ENCODE results near the gene SH2D6. TPM values are rescaled to one million over a fixed set of nuclear protein-coding genes. Genes with fewer than 3 reads are reported as not detected.
A peak's percentile ranks its signal among the peaks of the same experiment; 100 is the strongest.

The SH2D6 gene
- 0.64 TPM for total RNA-seq (ENCODE audit: unreplicated experiment)
- long read RNA-seq, result 0 reads

GRCh38 chr2:85418132-85419008, at the start of gene SH2D6:
Gene SH2D6 (plus strand): TSS chr2:85418714. CDS start chr2:85429466, 10,752 bp downstream.
- H3K36me3 Mint-ChIP-seq (ENCODE audit: unreplicated experiment), result no peaks in the 10 kb centered on the region
- H3K27ac Mint-ChIP-seq (ENCODE audit: unreplicated experiment), result peak within 1 kb of the TSS; percentile 92
- H3K4me3 Mint-ChIP-seq (ENCODE audit: unreplicated experiment), result peak within 1 kb of the TSS; percentile 81
- TF ChIP-seq CTCF (IDR thresholded peaks at IDR 0.05; ENCODE audit: partially characterized antibody, unreplicated experiment), result no peak
- H3K27me3 Mint-ChIP-seq (ENCODE audit: unreplicated experiment), result peaks cover 11% of the 10 kb centered on the region
- peak; percentile 91 for DNase-seq
- H3K9me3 Mint-ChIP-seq (ENCODE audit: unreplicated experiment), result peaks cover 10% of the 10 kb centered on the region
- H3K4me1 Mint-ChIP-seq (ENCODE audit: low read depth, unreplicated experiment), result peaks cover 31% of the 10 kb centered on the region

- Mint-ChIP-seq H3K36me3 (ENCODE audit: unreplicated experiment) (peaks cover 7% of the 10 kb centered on the region), H3K9me3 (ENCODE audit: unreplicated experiment) (no peaks in the 10 kb centered on the region), H3K27me3 (ENCODE audit: unreplicated experiment) (no peaks in the 10 kb centered on the region), H3K4me3 (ENCODE audit: unreplicated experiment) (no peak overlapping the region), H3K27ac (ENCODE audit: unreplicated experiment) (no peak overlapping the region), H3K4me1 (ENCODE audit: low read depth, unreplicated experiment) (no peaks in the 10 kb centered on the region)
- TF ChIP-seq CTCF (IDR thresholded peaks at IDR 0.05; ENCODE audit: partially characterized antibody, unreplicated experiment), result no peak
- no peak for DNase-seq
Measured at GRCh38 chr2:85368921-85369320, 49.6 kb upstream of the SH2D6 start.

- Mint-ChIP-seq H3K4me3 (ENCODE audit: unreplicated experiment) (no peak overlapping the region), H3K4me1 (ENCODE audit: low read depth, unreplicated experiment) (no peaks in the 10 kb centered on the region), H3K27ac (ENCODE audit: unreplicated experiment) (no peak overlapping the region), H3K36me3 (ENCODE audit: unreplicated experiment) (peaks cover 9% of the 10 kb centered on the region), H3K27me3 (ENCODE audit: unreplicated experiment) (no peaks in the 10 kb centered on the region), H3K9me3 (ENCODE audit: unreplicated experiment) (no peaks in the 10 kb centered on the region)
- no peak for TF ChIP-seq CTCF (IDR thresholded peaks at IDR 0.05; ENCODE audit: partially characterized antibody, unreplicated experiment)
- DNase-seq, result no peak
Measured at GRCh38 chr2:85369500-85369899, 49.0 kb upstream of the SH2D6 start.

- Mint-ChIP-seq H3K9me3 (ENCODE audit: unreplicated experiment) (no peaks in the 10 kb centered on the region), H3K36me3 (ENCODE audit: unreplicated experiment) (peaks cover 9% of the 10 kb centered on the region), H3K27me3 (ENCODE audit: unreplicated experiment) (no peaks in the 10 kb centered on the region), H3K4me1 (ENCODE audit: low read depth, unreplicated experiment) (no peaks in the 10 kb centered on the region), H3K4me3 (ENCODE audit: unreplicated experiment) (no peak overlapping the region), H3K27ac (ENCODE audit: unreplicated experiment) (no peak overlapping the region)
- no peak for DNase-seq
- no peak for TF ChIP-seq CTCF (IDR thresholded peaks at IDR 0.05; ENCODE audit: partially characterized antibody, unreplicated experiment)
Measured at GRCh38 chr2:85371045-85371444, 47.5 kb upstream of the SH2D6 start.

Data from glutamatergic neuron (in vitro differentiated cells).